Cortex of kidney (tissue), 1 donor: Measurements from ENCODE around the gene OR8G5.

ENCODE experiments used
- DNase-seq: peaks from one replicate; lab custom pipeline; 2025; lab: John Stamatoyannopoulos, UW

The OR8G5 gene

GRCh38 chr11:124285610-124286344 is 29.6 kb downstream of the OR8G5 start:
- no peak for DNase-seq

GRCh38 chr11:124294687-124295086 is 38.5 kb downstream of the OR8G5 start:
- no peak for DNase-seq

GRCh38 chr11:124296016-124296415 is 39.8 kb downstream of the OR8G5 start:
- DNase-seq, result no peak

GRCh38 chr11:124297921-124298320 is 41.7 kb downstream of the OR8G5 start:
- DNase-seq, result no peak

GRCh38 chr11:124301548-124301947 is 45.4 kb downstream of the OR8G5 start:
- DNase-seq, result no peak

GRCh38 chr11:124302347-124303125 is 46.4 kb downstream of the OR8G5 start:
- no peak for DNase-seq

- no peak for DNase-seq
Observed at GRCh38 chr11:124307093-124307492, 50.9 kb downstream of the OR8G5 start.

GRCh38 chr11:124310721-124311120 is 54.5 kb downstream of the OR8G5 start:
- no peak for DNase-seq

GRCh38 chr11:124311269-124311668 is 55.1 kb downstream of the OR8G5 start:
- no peak for DNase-seq

- DNase-seq, result no peak
Observed at GRCh38 chr11:124311670-124312069, 55.5 kb downstream of the OR8G5 start.

GRCh38 chr11:124313131-124313530 is 57.0 kb downstream of the OR8G5 start:
- no peak for DNase-seq

GRCh38 chr11:124313849-124314248 is 57.7 kb downstream of the OR8G5 start, which contains the start of gene OR8D1:
Gene OR8D1, minus strand, starts transcription at chr11:124313949. Its CDS starts 3,183 bp downstream, at chr11:124310766.
- no peak for DNase-seq

GRCh38 chr11:124315052-124315451 is 58.9 kb downstream of the OR8G5 start:
- DNase-seq, result no peak
